ENCODE data around the gene ITK.

ITK gene

DNA sequence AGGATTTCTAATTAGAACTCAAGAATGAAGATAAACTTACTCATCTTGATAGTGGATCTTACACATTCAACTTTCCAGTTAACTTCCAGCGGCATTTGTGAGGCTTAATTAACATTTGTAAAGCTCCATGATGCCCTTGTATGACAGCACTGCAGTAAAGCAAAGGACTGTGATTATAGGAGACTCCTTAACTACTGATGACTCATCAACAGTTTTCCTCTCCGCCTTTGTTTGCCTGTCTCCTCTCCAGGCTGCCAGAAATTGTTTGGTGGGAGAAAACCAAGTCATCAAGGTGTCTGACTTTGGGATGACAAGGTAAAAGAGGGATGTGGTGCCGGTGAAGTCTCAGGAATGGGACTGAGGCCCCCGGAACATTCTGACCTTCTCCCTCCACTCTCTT, 64.8 kb downstream of the ITK start:
- no peak for DNase-seq (ENCODE audit: low read depth in 1 of 2, low spot score in 1 of 2)

DNA sequence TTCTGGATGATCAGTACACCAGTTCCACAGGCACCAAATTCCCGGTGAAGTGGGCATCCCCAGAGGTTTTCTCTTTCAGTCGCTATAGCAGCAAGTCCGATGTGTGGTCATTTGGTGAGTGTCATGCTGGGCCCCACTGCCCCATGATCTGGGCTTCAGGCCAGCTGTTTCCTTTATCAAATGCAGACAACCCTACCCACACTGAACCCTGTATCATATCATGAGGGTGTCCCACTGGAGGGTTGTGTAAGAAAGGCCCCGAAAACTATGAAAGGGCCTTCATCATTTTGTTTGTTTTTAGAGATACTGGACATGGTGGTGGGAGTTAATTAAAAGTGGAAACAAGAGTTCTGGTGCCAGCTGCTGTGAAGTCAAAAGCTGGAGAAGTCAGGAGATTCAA, 65.2 kb downstream of the ITK start:
- DNase-seq (ENCODE audit: low read depth in 1 of 2, low spot score in 1 of 2), result no peak

DNA sequence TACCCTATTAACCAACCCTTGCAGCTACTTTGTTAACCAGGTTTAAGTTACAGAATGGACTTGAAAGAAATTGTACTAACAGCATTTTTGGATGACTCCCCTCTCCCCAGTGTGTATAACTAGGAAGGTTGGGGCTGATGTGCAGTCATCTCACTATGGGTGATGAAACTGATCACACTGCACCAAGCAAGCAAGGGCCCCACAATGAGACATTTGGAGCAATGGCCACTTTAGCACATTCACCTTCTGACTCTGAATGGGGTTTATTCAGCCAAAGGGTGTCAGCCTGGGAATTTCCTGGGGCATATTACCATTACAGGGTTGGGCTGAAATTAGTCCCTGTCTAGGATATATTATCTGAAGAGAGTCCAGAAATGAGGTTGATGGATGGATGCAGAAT, 66.6 kb downstream of the ITK start:
- DNase-seq (ENCODE audit: low read depth in 1 of 2, low spot score in 1 of 2), result no peak

DNA sequence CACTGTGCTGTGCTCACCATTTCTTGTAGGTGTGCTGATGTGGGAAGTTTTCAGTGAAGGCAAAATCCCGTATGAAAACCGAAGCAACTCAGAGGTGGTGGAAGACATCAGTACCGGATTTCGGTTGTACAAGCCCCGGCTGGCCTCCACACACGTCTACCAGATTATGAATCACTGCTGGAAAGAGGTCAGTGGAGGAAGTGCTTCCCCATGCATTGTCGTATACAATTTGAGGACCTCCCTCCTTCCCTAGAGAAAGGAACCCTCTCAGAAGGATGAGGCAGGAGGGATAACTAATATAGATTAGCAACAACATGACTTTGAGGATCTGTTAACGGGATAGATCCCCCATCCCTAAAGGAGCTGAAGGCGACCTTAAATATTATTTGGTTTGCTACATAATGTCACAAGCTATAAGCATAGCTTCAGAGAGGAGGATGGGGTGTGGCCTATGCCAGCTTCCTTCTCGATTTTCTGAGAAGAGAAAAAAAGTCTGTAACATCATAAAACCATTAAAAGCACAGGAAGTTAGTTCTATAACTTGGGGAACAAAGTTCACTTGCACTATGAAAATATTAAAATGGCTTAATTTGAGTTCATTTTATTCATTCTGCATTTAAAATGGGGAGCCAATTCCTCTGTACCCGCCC, 68.3 kb downstream of the ITK start:
- no peak for DNase-seq (ENCODE audit: low read depth in 1 of 2, low spot score in 1 of 2)

DNA sequence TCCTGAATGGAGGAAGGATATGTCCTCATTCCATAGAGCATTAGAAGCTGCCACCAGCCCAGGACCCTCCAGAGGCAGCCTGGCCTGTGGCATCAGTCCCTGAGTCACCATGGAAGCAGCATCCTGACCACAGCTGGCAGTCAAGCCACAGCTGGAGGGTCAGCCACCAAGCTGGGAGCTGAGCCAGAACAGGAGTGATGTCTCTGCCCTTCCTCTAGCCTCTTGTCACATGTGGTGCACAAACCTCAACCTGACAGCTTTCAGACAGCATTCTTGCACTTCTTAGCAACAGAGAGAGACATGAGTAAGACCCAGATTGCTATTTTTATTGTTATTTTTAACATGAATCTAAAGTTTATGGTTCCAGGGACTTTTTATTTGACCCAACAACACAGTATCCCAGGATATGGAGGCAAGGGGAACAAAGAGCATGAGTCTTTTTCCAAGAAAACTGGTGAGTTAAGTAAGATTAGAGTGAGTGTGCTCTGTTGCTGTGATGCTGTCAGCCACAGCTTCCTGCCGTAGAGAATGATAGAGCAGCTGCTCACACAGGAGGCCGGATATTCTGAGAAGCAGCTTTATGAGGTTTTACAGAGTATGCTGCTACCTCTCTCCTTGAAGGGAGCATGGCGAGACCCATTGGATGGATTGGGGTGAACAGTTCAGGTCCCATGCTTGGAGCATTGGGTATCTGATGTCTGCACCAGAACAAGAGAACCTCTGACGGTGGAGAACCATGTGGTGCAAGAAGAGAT, 72.2 kb downstream of the ITK start:
- DNase-seq (ENCODE audit: low read depth in 1 of 2, low spot score in 1 of 2), result no peak

DNA sequence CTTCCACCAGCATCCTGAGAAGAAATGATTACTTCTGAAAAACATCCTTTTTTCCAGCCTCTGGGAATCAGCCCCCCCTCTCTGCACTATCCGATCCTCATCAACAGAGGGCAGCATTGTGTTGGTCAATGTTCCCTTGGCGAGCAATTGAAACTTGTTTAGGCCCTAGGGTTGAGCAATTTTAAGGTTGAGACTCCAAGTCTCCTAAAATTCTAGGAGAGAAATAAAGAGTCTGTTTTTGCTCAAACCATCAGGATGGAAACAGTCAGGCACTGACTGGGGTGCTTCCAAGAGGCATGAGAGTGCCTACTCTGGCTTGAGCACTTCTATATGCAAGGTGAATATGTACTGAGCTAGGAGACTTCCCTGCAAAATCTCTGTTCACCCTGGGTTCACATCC, 72.9 kb downstream of the ITK start:
- DNase-seq (ENCODE audit: low read depth in 1 of 2, low spot score in 1 of 2), result no peak

DNA sequence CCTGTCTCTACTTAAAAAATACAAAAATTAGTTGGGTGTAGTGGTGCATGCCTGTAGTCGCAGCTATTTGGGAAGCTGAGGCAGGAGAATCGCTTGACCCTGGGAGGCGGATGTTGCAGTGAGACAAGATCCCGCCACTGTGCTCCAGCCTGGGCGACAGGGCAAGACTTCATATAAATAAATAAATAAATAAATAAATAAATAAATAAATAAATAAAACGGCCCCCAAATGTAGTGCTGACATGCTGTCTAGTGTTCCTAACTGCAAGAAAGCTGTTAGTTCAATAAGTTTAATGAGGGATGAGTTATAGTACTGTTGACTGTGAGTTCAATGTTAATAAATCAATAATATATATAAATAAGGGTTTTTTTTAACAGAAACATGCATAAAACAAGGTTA, 77.8 kb downstream of the ITK start:
- no peak for DNase-seq (ENCODE audit: low read depth in 1 of 2, low spot score in 1 of 2)

DNA sequence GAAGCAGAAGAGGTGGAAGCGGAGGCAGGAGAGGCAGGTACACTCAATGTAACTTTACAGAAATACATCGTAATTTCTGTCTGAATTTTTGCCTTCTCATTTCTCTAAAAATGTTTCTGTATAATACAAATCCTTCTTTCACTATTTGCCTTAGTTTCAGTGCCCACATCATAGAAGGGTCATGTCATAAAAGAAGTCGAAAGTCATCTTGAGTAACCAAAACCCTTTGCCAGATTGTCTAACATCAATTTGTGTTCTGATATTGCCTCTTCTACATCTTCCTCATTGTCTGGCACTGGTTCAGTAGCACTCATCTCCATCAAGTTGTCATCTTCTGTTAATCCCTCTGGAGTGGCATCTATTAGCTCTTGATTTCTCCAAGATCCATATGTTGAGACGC, 79.1 kb downstream of the ITK start:
- DNase-seq (ENCODE audit: low read depth in 1 of 2, low spot score in 1 of 2), result no peak

DNA sequence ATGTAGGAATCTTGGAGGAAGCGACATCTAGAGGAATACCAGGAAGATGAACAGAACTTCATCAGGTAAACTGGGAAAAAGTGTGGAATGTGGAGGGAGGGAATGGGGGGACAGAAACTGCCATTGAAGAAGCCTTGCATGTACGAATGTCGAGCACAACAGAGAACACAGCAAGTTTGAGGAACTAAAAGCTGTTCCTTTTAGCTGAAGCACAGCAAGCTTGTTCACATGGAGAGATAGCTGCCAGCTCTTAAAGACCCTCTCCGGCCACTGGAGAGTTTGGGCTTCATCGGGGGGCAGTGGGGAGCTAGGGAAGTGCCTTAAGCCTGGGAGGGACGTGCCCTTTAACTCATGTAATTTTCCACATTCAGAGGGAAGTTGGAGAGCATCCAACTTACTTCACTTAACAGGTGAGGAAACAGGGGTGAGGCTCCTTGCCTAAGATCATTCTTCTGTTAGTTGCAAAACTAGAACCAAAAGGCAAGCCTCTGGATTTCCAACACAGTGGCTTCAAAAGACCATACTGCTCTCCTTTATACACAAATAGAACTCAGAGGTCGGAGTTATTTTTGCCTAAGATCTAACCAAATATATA, 83.0 kb downstream of the ITK start:
- DNase-seq (ENCODE audit: low read depth in 1 of 2, low spot score in 1 of 2), result no peak

DNA sequence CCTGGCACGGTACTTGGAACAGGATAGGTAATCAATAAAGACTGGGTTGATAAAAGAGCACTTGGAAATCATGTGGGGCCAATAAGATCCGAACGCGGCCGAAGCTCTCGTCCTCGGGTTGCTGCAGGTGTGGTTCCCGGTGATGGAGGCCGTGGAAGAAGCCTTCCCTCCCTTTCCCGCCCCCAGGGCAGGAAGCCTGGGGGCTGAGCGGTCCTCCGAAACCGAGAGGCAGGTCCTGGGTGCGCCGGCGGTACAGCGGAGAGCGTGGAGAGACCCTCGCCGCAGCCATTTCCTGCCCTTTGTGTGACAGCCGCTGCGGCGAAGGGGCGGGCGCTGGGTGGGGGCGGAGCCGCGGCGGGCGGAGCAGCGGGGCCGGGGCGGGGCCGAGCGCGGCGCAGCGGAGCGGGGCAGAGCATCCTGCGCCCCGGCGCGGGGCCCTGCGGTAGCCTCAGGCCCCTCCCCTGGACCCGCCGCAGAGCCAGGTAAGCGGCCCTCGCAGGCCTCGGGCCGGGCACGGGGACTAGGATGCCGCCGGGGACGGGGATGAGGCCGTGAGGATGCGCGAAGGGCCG, 85.2 kb downstream of the ITK start, which contains the start of gene CYFIP2:
CYFIP2 (plus strand) TSS at position 410 of the 572 bp plus-strand sequence. CDS start 19,239 bp downstream, outside the sequence.
- peak; percentile 67 to 69 for DNase-seq (ENCODE audit: low read depth in 1 of 2, low spot score in 1 of 2)

DNA sequence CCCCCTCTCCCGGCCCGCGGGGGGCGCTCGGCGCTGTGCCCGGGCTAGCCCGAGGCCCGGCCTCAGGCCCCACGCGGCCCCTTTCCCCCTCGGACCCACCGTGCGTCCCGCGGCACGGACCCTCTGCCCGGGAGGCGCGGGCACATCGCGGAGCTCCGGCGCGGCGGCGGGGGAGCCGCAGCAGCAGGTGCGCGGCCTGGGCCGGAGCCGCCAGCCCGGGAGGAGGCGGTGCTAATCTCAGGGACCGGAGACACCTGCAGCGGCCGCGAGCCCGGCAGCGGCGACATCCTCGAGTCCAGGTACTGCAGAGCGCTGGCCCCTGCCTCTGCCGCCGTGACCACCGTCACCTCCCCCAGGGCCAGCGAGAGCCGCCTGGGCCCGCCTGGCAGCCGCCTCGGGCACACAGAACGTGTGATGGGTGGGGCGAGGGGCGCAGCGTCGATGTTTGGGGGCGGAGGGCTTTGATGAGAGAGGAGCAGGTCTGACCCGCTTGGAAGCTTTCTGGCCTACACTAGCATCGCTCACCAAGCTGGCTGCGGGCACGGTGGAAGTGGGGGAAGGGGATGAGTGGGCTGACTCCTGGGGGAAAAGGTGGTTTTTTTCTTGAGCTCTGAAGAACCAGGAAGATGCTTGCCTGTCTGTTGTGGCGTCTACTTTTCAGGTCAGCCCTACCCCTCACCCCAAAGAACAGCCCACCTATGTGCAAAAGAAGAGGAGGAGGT, 85.8 kb downstream of the ITK start:
- no peak for DNase-seq (ENCODE audit: low read depth in 1 of 2, low spot score in 1 of 2)

DNA sequence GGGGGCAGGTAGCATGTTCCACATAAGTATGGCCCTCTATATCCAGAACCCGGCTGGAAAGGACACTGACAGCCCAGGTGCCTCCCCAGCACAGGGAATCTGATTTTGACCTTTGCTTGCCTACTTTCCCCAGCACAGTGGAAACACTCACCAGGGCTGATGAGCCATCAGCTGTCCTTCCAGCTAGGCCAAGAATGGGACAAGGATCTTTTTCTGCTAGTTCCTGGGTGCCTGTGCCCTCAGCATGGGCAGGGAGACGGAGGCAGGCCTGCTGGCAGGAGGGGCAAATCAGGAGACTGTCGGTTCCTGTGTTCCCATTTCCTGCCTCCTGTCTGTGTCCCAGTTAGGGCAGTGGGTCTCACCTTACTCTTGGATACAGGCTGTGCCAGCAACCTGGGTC, 86.4 kb downstream of the ITK start:
- DNase-seq (ENCODE audit: low read depth in 1 of 2, low spot score in 1 of 2), result no peak

DNA sequence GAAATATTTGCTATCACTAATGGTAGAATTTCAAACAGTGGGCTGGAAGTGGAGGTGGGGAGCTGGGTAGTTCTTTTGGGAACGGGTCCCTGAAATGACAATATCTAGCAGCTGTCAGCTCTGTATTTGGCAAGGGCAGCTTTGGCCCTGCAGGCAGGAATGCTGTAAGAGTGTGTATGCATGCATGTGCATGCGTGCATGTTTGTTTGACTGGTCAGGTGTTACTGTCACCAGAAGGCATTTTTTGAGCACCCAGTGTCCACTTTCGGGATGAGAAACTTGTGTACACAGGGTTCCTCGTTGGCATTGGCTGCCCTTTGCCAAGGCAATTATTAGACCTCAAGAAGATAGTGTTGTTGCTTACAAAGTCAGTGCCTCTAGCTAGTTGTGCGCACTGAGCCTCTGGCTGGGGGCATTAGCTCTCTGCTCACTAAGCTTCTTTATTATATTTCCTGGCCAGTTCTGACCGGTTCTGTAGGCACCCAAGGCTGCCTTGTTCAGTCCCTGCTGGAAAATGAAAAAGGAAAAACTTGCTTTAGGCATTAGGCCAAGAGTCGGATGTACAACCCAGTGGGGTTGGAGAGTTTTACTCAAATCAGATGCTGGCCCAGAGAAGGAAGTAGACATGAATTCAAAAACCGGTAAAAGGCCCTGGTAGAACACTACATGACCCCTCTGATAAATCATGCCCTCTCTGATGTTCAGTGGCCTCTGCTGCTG, 87.3 kb downstream of the ITK start:
- no peak for DNase-seq (ENCODE audit: low read depth in 1 of 2, low spot score in 1 of 2)

DNA sequence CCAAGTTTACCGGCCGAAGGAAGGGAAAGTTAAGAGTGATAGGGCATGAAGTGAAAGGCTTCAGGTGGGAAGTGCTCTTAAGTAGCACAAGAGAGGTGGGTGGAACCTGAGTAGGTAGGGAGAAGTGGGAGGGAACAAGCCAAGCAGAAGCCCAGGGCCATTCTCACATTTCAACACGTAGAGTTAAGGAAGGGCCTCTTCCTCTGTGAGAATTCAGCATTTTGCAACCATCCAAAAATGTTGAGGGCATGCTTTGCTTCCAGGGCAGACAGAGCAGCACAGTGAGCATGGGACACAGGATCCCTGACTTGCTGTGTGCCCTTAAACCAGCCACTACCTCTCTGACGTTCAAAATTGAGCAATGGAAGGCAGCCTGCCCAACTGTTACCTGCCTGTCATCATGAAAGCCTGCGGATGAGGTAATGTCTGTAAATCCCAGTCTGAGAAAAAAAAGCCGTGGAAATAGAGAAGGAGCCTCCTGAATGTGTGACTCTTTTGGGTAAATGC, 88.6 kb downstream of the ITK start:
- no peak for DNase-seq (ENCODE audit: low read depth in 1 of 2, low spot score in 1 of 2)

DNA sequence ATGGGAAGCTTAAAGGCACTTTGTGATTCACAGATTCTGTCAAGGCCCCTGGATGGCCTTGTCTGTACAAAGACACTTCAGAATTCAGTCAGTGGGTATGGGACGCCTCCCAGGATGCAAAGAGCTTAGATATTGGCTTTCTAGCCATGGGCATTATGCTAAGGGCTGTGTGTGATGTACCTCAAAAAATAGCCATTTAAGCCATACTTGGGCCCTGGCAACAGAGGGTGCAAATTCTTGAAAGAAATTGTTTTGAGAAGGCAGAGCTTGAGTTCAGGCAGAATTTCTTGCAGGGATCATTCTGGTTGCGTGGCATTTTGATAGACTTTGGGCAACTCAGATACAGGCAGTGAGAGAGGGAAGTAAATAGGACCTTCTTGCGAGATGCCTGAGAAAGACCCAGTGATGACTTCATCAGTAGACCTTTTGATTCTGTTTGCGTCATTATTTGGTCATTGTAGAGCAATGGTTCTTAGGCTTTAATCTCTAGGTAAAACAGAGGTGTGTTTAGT, 89.2 kb downstream of the ITK start:
- DNase-seq (ENCODE audit: low read depth in 1 of 2, low spot score in 1 of 2), result no peak

DNA sequence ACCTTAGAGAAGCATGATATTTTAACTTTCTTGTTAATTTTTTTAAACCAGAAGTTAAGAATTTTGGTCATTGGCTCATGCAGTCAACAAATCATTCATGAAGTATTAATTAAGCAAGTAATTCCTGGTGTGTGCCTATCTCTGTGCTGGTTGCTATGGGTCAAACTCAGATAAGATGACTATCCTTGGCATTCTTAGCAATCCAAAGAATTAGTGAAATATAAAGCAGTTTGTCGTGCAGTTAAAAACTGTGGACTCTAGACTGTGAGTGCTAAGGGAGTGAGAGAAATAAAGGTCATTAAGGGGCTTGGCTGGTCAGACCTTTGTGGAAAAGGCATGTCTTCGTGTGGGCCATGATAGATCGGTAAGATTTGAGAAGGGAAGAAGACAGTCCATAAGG, 90.1 kb downstream of the ITK start:
- no peak for DNase-seq (ENCODE audit: low read depth in 1 of 2, low spot score in 1 of 2)

DNA sequence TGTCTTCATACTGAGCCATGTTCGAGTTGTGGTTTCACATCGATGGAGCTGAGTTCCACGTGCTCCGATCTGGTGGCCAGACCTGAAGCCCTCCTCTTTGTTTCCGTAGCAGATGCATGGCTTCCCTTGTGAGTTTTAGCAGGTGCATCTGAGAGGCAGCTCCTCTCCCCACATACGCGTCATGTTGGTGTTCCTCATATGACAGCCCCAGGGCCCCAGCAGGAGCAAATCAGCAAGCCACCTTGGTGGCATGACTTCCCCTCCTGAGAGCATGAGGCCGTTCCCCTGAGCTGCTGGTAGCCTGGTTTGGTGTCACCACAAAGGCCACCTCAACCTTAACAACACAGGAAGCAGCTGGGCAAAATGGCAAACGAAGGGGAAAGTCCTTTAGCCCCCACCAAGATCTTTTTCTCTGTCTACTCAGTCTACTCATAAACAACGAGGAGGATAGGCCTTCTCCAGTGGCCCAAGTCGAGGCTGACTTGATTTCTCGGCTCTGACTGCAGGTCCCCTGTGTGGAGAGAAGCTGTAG, 91.2 kb downstream of the ITK start:
- DNase-seq (ENCODE audit: low read depth in 1 of 2, low spot score in 1 of 2), result peak; percentile 51 to 83

DNA sequence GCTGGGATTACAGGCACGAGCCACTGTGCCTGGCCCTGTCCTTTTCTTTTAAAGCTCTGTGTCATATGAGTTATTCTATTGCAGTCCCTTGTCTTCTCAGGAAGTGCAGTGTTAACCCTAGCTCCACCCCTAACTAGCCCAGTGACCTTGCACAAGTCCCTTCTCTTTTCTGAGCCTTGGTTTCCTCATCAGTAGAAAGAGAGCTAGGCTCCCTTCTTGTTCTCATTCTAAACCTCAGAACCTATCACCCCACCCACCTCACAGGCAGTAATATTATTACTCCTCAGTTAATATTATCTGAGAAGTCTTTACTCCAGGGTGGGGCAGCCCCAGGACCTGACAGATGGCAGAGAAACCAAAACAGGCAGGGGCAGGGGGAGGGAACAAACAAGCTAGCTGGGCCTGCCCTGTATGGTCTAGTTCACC, 92.5 kb downstream of the ITK start:
- no peak for DNase-seq (ENCODE audit: low read depth in 1 of 2, low spot score in 1 of 2)

DNA sequence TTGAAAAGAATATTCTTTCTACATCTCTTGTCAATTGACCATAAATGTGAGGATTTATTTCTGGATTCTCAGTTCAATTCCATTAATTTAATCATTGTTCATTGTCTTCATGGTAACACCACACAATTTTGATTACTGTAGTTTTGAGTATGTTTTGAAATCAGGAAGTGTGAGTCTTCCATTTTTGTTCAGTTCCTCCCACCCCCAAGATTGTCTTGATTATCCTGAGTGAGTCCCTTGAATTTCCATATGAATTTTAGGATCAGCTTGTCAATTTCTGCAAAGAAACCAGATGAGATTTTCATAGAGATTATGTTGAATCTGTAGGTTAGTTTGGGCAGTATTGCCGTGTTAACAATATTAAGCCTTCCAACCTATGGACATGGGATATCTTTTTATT, 94.8 kb downstream of the ITK start:
- DNase-seq (ENCODE audit: low read depth in 1 of 2, low spot score in 1 of 2), result no peak

Measured in activated CD4-positive, alpha-beta T cell treated with anti-CD3 and anti-CD28 coated beads, Interleukin-2, amount 50 U/mL, for 24 hours (primary cell).